Activated CD8-positive, alpha-beta memory T cell treated with anti-CD3 and anti-CD28 coated beads, Interleukin-2, amount 10 ng/mL, durations not matched to agents 7 days and 5 days (primary cell): Measurements from ENCODE around the gene MAT1A. TPM values are rescaled to one million over a fixed set of nuclear protein-coding genes. Genes with fewer than 3 reads are reported as not detected.
"Not testable (repeated sequence)": the region's sequence is repeated elsewhere in the genome, so short reads cannot be mapped to it uniquely, and the experiment has no call there.

ENCODE experiments used
- ATAC-seq: fragments of 150-1000 bp; cut with Tn5 transposase; one replicate; pipeline ENCODE4 v1.10.0; 2021; ENCODE audit warnings: moderate library complexity
- CTCF ChIA-PET: fragments of 350-600 bp; sonication (Branson Sonifier 250); formaldehyde crosslinking; loops from one replicate; lab custom pipeline; 2021; ENCODE audit warnings: antibody characterized with exemption; lab: Charles Lee
- DNase-seq: peaks from one replicate; pipeline ENCODE4 v3.0.0-alpha.2; 2020
- H3K27ac Mint-ChIP-seq: one replicate; pipeline ENCODE4 v1.8.0; 2021; ENCODE audit warnings: mild to moderate bottlenecking, mixed read lengths
- H3K27me3 Mint-ChIP-seq: one replicate; pipeline ENCODE4 v1.8.0; 2021; ENCODE audit warnings: mixed read lengths
- H3K36me3 Mint-ChIP-seq: one replicate; pipeline ENCODE4 v1.8.0; 2021; ENCODE audit warnings: mild to moderate bottlenecking, mixed read lengths
- H3K4me1 Mint-ChIP-seq: one replicate; pipeline ENCODE4 v1.8.0; 2021; ENCODE audit warnings: mixed read lengths
- H3K4me3 Mint-ChIP-seq: one replicate; pipeline ENCODE4 v1.8.0; 2021; ENCODE audit warnings: mild to moderate bottlenecking, moderate library complexity, mixed read lengths
- H3K9me3 Mint-ChIP-seq: one replicate; pipeline ENCODE4 v1.8.0; 2022; ENCODE audit warnings: low read depth, mixed read lengths
- total RNA-seq, 2 experiments: library from RNA; stranded (reverse); gene quantifications; one replicate each; pipeline ENCODE4 v1.2.3, GENCODE V29; 2021

MAT1A gene
- total RNA-seq, 2 experiments from 2014 or later, result not detected

GRCh38 chr10:80305989-80306388, 16.5 kb upstream of the MAT1A start:
- CTCF ChIA-PET, H3K4me1 Mint-ChIP-seq, ATAC-seq, H3K27ac Mint-ChIP-seq, H3K4me3 Mint-ChIP-seq, H3K36me3 Mint-ChIP-seq, H3K9me3 Mint-ChIP-seq, DNase-seq: not testable (repeated sequence)
- peaks cover 16% of the 10 kb centered on the region for H3K27me3 Mint-ChIP-seq

- Mint-ChIP-seq H3K4me3 (no peak overlapping the region), H3K4me1 (no peaks in the 10 kb centered on the region), H3K9me3 (peaks cover 9% of the 10 kb centered on the region), H3K36me3 (peaks cover 2% of the 10 kb centered on the region), H3K27me3 (peaks cover 10% of the 10 kb centered on the region), H3K27ac (no peak overlapping the region)
- DNase-seq, result no peak
- CTCF ChIA-PET, result interaction anchor here (1.1 kb wide), 1 partner anchor 36 kb away, joined by 3 read pairs; no protein-coding TSS in a partner anchor
- ATAC-seq, result no peak
Measured at GRCh38 chr10:80296942-80297341, 7.5 kb upstream of the MAT1A start.

- Mint-ChIP-seq H3K36me3 (no peaks in the 10 kb centered on the region), H3K4me1 (no peaks in the 10 kb centered on the region), H3K27me3 (peaks cover 29% of the 10 kb centered on the region), H3K27ac (no peak overlapping the region), H3K9me3 (no peaks in the 10 kb centered on the region), H3K4me3 (no peak overlapping the region)
- ATAC-seq (no peak), DNase-seq (peak; percentile 31)
- CTCF ChIA-PET, result no interaction called here
Measured at GRCh38 chr10:80292607-80293239, 3.3 kb upstream of the MAT1A start.

- Mint-ChIP-seq H3K4me3 (no peak overlapping the region), H3K36me3 (no peaks in the 10 kb centered on the region), H3K9me3 (no peaks in the 10 kb centered on the region), H3K4me1 (no peaks in the 10 kb centered on the region), H3K27ac (no peak overlapping the region), H3K27me3 (peaks cover 40% of the 10 kb centered on the region)
- DNase-seq (peak; percentile 18), ATAC-seq (no peak)
- CTCF ChIA-PET, result interaction anchor here (1.3 kb wide), 1 partner anchor 9 kb away, joined by 3 read pairs; no protein-coding TSS in a partner anchor
Measured at GRCh38 chr10:80290474-80291220, 1.2 kb upstream of the MAT1A start.

GRCh38 chr10:80288849-80289248, 609 bp downstream of the MAT1A start:
- no peaks in the 10 kb centered on the region for H3K36me3 Mint-ChIP-seq
- ATAC-seq, result no peak
- H3K27me3 Mint-ChIP-seq, result peaks cover 35% of the 10 kb centered on the region
- no peak for DNase-seq
- H3K9me3 Mint-ChIP-seq, result no peaks in the 10 kb centered on the region
- no peaks in the 10 kb centered on the region for H3K4me1 Mint-ChIP-seq
- CTCF ChIA-PET, result no interaction called here
- H3K4me3 Mint-ChIP-seq, result no peak overlapping the region
- H3K27ac Mint-ChIP-seq, result no peak overlapping the region

- no peak overlapping the region for H3K27ac Mint-ChIP-seq
- ATAC-seq, result no peak
Measured at GRCh38 chr10:80284522-80284921, 4.9 kb downstream of the MAT1A start.

GRCh38 chr10:80283536-80284199, 5.8 kb downstream of the MAT1A start:
- Mint-ChIP-seq H3K36me3 (no peaks in the 10 kb centered on the region), H3K4me3 (no peak overlapping the region), H3K27me3 (peaks cover 19% of the 10 kb centered on the region), H3K4me1 (no peaks in the 10 kb centered on the region), H3K9me3 (no peaks in the 10 kb centered on the region), H3K27ac (no peak overlapping the region)
- CTCF ChIA-PET, result no interaction called here
- DNase-seq (peak; percentile 31), ATAC-seq (no peak)

More at GRCh38 chr10:80284522-80284921, 4.9 kb downstream of the MAT1A start:
- peak; percentile 21 for DNase-seq
- H3K9me3 Mint-ChIP-seq, result no peaks in the 10 kb centered on the region
- H3K4me1 Mint-ChIP-seq, result no peaks in the 10 kb centered on the region
- no peak overlapping the region for H3K4me3 Mint-ChIP-seq
- peaks cover 27% of the 10 kb centered on the region for H3K27me3 Mint-ChIP-seq
- CTCF ChIA-PET, result no interaction called here
- H3K36me3 Mint-ChIP-seq, result no peaks in the 10 kb centered on the region

GRCh38 chr10:80283119-80283518, 6.3 kb downstream of the MAT1A start:
- CTCF ChIA-PET, result no interaction called here
- Mint-ChIP-seq H3K27me3 (peaks cover 17% of the 10 kb centered on the region), H3K36me3 (no peaks in the 10 kb centered on the region), H3K4me1 (no peaks in the 10 kb centered on the region), H3K27ac (no peak overlapping the region), H3K9me3 (no peaks in the 10 kb centered on the region), H3K4me3 (no peak overlapping the region)
- ATAC-seq, result no peak
- DNase-seq, result peak; percentile 29

- Mint-ChIP-seq H3K4me3 (no peak overlapping the region), H3K36me3 (no peaks in the 10 kb centered on the region), H3K9me3 (no peaks in the 10 kb centered on the region), H3K27ac (no peak overlapping the region), H3K4me1 (no peaks in the 10 kb centered on the region), H3K27me3 (peaks cover 11% of the 10 kb centered on the region)
- no peak for ATAC-seq
- CTCF ChIA-PET, result interaction anchor here (1.1 kb wide), 1 partner anchor 8 kb away, joined by 3 read pairs; the partner anchor contains the start of gene MAT1A
- DNase-seq, result peak; percentile 28
Measured at GRCh38 chr10:80281784-80282765, 7.4 kb downstream of the MAT1A start.

- H3K27ac Mint-ChIP-seq, result no peak overlapping the region
- ATAC-seq (no peak), DNase-seq (peak; percentile 35)
- H3K27me3 Mint-ChIP-seq, result peaks cover 8% of the 10 kb centered on the region
- no peaks in the 10 kb centered on the region for H3K4me1 Mint-ChIP-seq
- CTCF ChIA-PET, result interaction anchor here (1.1 kb wide), 1 partner anchor 9 kb away, joined by 3 read pairs; the partner anchor contains the start of gene MAT1A
- H3K9me3 Mint-ChIP-seq, result no peaks in the 10 kb centered on the region
- no peak overlapping the region for H3K4me3 Mint-ChIP-seq
- H3K36me3 Mint-ChIP-seq, result no peaks in the 10 kb centered on the region
Measured at GRCh38 chr10:80281292-80281691, 8.2 kb downstream of the MAT1A start.

GRCh38 chr10:80280071-80280800, 9.2 kb downstream of the MAT1A start:
- Mint-ChIP-seq H3K36me3 (no peaks in the 10 kb centered on the region), H3K9me3 (no peaks in the 10 kb centered on the region), H3K4me1 (no peaks in the 10 kb centered on the region), H3K27me3 (peaks cover under 1% of the 10 kb centered on the region), H3K27ac (no peak overlapping the region), H3K4me3 (no peak overlapping the region)
- CTCF ChIA-PET, result interaction anchor here (1.2 kb wide), 1 partner anchor 19 kb away, joined by 3 read pairs; no protein-coding TSS in a partner anchor
- DNase-seq (peak; percentile 34), ATAC-seq (no peak)

- CTCF ChIA-PET, result interaction anchor here (1.2 kb wide), 1 partner anchor 18 kb away, joined by 3 read pairs; no protein-coding TSS in a partner anchor
- no peak for ATAC-seq
Measured at GRCh38 chr10:80279146-80279545, 10.3 kb downstream of the MAT1A start.

More at GRCh38 chr10:80279146-80279545, 10.3 kb downstream of the MAT1A start:
- Mint-ChIP-seq H3K27me3 (no peaks in the 10 kb centered on the region), H3K27ac (no peak overlapping the region), H3K4me1 (no peaks in the 10 kb centered on the region), H3K4me3 (no peak overlapping the region), H3K9me3 (no peaks in the 10 kb centered on the region), H3K36me3 (no peaks in the 10 kb centered on the region)
- peak; percentile 34 for DNase-seq
